Thyroid gland (tissue), 4 donors: ENCODE data around the gene CAPZB.

Source experiments
- CTCF ChIP-seq, 6 experiments: fragments of 200-600 bp in 3 of 6; fragments of 450-650 bp in 3 of 6; sonication (generic) in 3 of 6; IDR thresholded peaks; one replicate each; pipeline ENCODE4 v1.5.1; 2016 to 2019; ENCODE audit warnings: antibody characterized with exemption in 6 of 6, mild to moderate bottlenecking in 2 of 6, inconsistent platforms in 1 of 6, moderate library complexity in 1 of 6
- POLR2A ChIP-seq, 2 donors: fragments of 450-650 bp; IDR thresholded peaks; one replicate each; pipeline ENCODE4 v1.6.1; 2017; ENCODE audit warnings: antibody characterized with exemption in 2 of 2, mild to moderate bottlenecking in 2 of 2, moderate library complexity in 1 of 2

GRCh38 chr1:19480282-19480681 lies 5.1 kb downstream of the CAPZB start:
- no peak for TF ChIP-seq POLR2A (IDR thresholded peaks at IDR 0.05)
- no peak for TF ChIP-seq CTCF (IDR thresholded peaks at IDR 0.05)
